Gastroesophageal sphincter (tissue), 4 donors: ENCODE data around the gene DNAJB6. TPM values are rescaled to one million over a fixed set of nuclear protein-coding genes. Genes with fewer than 3 reads are reported as not detected.
A peak's percentile ranks its signal among the peaks of the same experiment; 100 is the strongest.

ENCODE experiments used
- ATAC-seq: fragments of 150-250 bp; one replicate; pipeline ENCODE4 v1.9.1; 2016; ENCODE audit warnings: mild to moderate bottlenecking, moderate library complexity
- H3K27ac ChIP-seq, 4 donors: fragments of 200-600 bp; sonication (generic) in 3 of 4; 1 replicate in 3 of 4; 2 replicates in 1 of 4; pipeline ENCODE4 v1.5.1; 2016 to 2019
- H3K27me3 ChIP-seq: fragments of 200-600 bp; sonication (generic); one replicate; pipeline ENCODE4 v1.5.1; 2019
- H3K36me3 ChIP-seq, 2 donors: fragments of 200-600 bp; sonication (generic); one replicate each; pipeline ENCODE4 v1.5.1; 2019; ENCODE audit warnings: control low read depth in 1 of 2
- H3K4me1 ChIP-seq, 3 donors: fragments of 200-600 bp; sonication (generic); 1 replicate in 2 of 3; 2 replicates in 1 of 3; pipeline ENCODE4 v1.5.1; 2016 to 2019; ENCODE audit warnings: control low read depth in 2 of 3
- H3K4me3 ChIP-seq, 2 donors: fragments of 200-600 bp; sonication (generic); one replicate each; pipeline ENCODE4 v1.5.1; 2019; ENCODE audit warnings: mild to moderate bottlenecking in 1 of 2, moderate library complexity in 1 of 2
- H3K9me3 ChIP-seq, 3 donors: fragments of 200-600 bp; sonication (generic); one replicate each; pipeline ENCODE4 v1.5.1; 2017 to 2019; ENCODE audit warnings: control low read depth in 2 of 3
- CTCF ChIP-seq, 4 experiments: fragments of 200-600 bp in 2 of 4; fragments of 450-650 bp in 2 of 4; sonication (generic) in 1 of 4; IDR thresholded peaks; one replicate each; pipeline ENCODE4 v1.5.1; 2017 to 2019; ENCODE audit warnings: antibody characterized with exemption in 4 of 4, mild to moderate bottlenecking in 2 of 4, moderate library complexity in 2 of 4
- EP300 ChIP-seq: sonication (generic); formaldehyde crosslinking; IDR thresholded peaks from one replicate; pipeline ENCODE4 v1.6.1; 2017; ENCODE audit warnings: antibody characterized with exemption, mild to moderate bottlenecking
- POLR2A ChIP-seq, 2 donors: fragments of 450-650 bp; IDR thresholded peaks; one replicate each; pipeline ENCODE4 v1.6.1; 2017; ENCODE audit warnings: antibody characterized with exemption in 2 of 2, mild to moderate bottlenecking in 2 of 2, moderate library complexity in 1 of 2
- POLR2AphosphoS5 ChIP-seq: sonication (generic); formaldehyde crosslinking; IDR thresholded peaks from one replicate; pipeline ENCODE4 v1.6.1; 2017; ENCODE audit warnings: antibody characterized with exemption
- WGBS, 2 donors: methylation state at CpG; one replicate each; pipeline ENCODE4 v1.1.5; 2018; ENCODE audit warnings: low coverage in 1 of 2; 5-methylcytosine and 5-hydroxymethylcytosine counted together
- total RNA-seq, 4 donors: library from RNA; depleted of rRNA; stranded (reverse); fragments of >200 nt; gene quantifications; one replicate each; pipeline ENCODE4 v1.1.0, GENCODE V29; 2016

DNAJB6 gene
- total RNA-seq, 4 donors from 2014 or later = 117 to 195 (median 148) TPM

GRCh38 chr7:157463245-157463644, 126.4 kb downstream of the DNAJB6 start:
- peaks cover 0 to 11% (median 0%) of the 10 kb centered on the region in 3 donors for H3K4me1 ChIP-seq
- TF ChIP-seq CTCF (IDR thresholded peaks at IDR 0.05) = no peak
- TF ChIP-seq POLR2AphosphoS5 = no peak
- TF ChIP-seq EP300 = no peak
- no peak for TF ChIP-seq POLR2A (IDR thresholded peaks at IDR 0.05)
- no peaks in the 10 kb centered on the region for H3K9me3 ChIP-seq
- H3K36me3 ChIP-seq = no peaks in the 10 kb centered on the region
- no peak overlapping the region for H3K27ac ChIP-seq
- H3K4me3 ChIP-seq = no peak overlapping the region
- H3K27me3 ChIP-seq = peaks cover 64% of the 10 kb centered on the region
- WGBS, 2 donors = 69 to 72% methylated on average over 9 to 11 of the region's 12 CpGs
- no peak for ATAC-seq

- Histone ChIP-seq H3K4me3 (no peak overlapping the region), H3K9me3 (no peaks in the 10 kb centered on the region), H3K27ac (no peak overlapping the region), H3K36me3 (no peaks in the 10 kb centered on the region), H3K27me3 (peaks cover 75% of the 10 kb centered on the region), H3K4me1 (peaks cover 0 to 11% (median 0%) of the 10 kb centered on the region in 3 donors)
- ATAC-seq = peak; percentile 34
- TF ChIP-seq POLR2AphosphoS5 (no peak), POLR2A (IDR thresholded peaks at IDR 0.05) (no peak), EP300 (no peak), CTCF (IDR thresholded peaks at IDR 0.05) (no peak)
- WGBS, 2 donors = 37 to 40% methylated on average over 7 to 10 of the region's 15 CpGs
Measured at GRCh38 chr7:157464111-157464970, 127.5 kb downstream of the DNAJB6 start.

- Histone ChIP-seq H3K27me3 (peaks cover 82% of the 10 kb centered on the region), H3K4me3 (peak overlapping the region in 1 of 2 donors; percentile 5), H3K9me3 (no peaks in the 10 kb centered on the region), H3K4me1 (peaks cover 0 to 11% (median 0%) of the 10 kb centered on the region in 3 donors), H3K36me3 (no peaks in the 10 kb centered on the region), H3K27ac (no peak overlapping the region)
- no peak for ATAC-seq
- TF ChIP-seq EP300 (no peak), POLR2AphosphoS5 (no peak), POLR2A (IDR thresholded peaks at IDR 0.05) (no peak), CTCF (IDR thresholded peaks at IDR 0.05) (no peak)
- 18 to 27% methylated on average over 10 to 17 of the region's 30 CpGs for WGBS, 2 donors
Measured at GRCh38 chr7:157464971-157465886, 128.4 kb downstream of the DNAJB6 start.

- ATAC-seq = no peak
- H3K27ac ChIP-seq = no peak overlapping the region
- H3K4me1 ChIP-seq = peaks cover 0 to 11% (median 0%) of the 10 kb centered on the region in 3 donors
- H3K4me3 ChIP-seq = peak overlapping the region in 1 of 2 donors; percentile 5
- H3K9me3 ChIP-seq = no peaks in the 10 kb centered on the region
- 29 to 58% methylated on average over 26 to 34 of the region's 41 CpGs for WGBS, 2 donors
- H3K36me3 ChIP-seq = no peaks in the 10 kb centered on the region
- TF ChIP-seq CTCF (IDR thresholded peaks at IDR 0.05) (no peak), POLR2A (IDR thresholded peaks at IDR 0.05) (no peak), EP300 (no peak), POLR2AphosphoS5 (no peak)
- peaks cover 82% of the 10 kb centered on the region for H3K27me3 ChIP-seq
Measured at GRCh38 chr7:157465891-157466866, 129.4 kb downstream of the DNAJB6 start.
